HG02970 (cell line): Measurements from ENCODE around the gene DLX3.
"Not testable (repeated sequence)": the region's sequence is repeated elsewhere in the genome, so short reads cannot be mapped to it uniquely, and the experiment has no call there.

Experiments used
- ATAC-seq: cut with Tn5 transposase; IDR thresholded peaks from one replicate; pipeline ENCODE4 v1.9.1; 2021; ENCODE audit warnings: mild to moderate bottlenecking, moderate library complexity, moderate number of reproducible peaks; ENCODE audit not compliant: unreplicated experiment, low FRiP score

The DLX3 gene

GRCh38 chr17:49995055-49995738 lies at the start of gene DLX3:
Gene DLX3, minus strand, starts transcription at chr17:49995224. Its CDS starts 226 bp downstream, at chr17:49994998.
- no peak for ATAC-seq

GRCh38 chr17:50044483-50044882 lies 49.5 kb upstream of the DLX3 start:
- ATAC-seq = no peak

DNA sequence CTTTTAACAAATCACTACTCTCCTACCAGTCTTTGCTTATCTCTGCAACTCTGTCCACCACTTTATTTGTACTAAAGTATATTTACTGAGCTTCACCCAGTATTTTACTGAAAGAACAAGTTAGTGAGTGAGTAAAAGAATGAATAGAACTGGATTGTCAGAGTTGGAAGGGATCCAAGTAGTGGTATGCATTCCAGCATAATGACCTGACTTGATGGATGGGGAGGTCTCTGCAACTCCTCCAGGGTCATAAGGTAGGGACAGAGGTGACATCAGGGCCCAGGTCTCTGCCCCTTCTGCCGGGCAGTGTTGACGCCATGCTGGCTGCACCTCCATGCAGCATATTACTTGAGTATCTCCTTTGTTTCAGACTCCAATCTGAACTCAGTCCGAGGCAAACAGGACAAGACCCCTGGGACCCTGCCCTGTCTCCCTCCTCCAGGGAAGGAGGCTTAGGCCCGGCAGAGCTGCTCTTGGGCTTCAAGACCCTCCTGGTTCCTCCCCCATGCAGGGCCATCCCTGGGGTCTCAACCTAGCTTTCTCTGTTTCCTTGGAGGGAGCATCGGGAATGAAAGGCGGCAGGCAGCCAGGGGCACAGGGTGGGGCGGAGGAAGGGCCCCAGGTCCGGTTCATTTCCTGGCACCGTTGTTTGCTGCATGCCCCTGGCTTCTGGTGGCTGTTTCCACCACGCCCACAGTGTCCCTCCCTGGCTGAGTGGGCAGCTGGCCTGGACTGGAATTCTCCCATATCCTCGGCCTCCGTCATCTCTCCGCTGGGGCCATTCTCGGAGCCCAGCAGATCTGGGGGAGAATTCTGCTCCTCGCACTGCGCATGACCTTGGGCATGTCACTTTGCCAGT lies 48.5 kb upstream of the DLX3 start:
- no peak for ATAC-seq

DNA sequence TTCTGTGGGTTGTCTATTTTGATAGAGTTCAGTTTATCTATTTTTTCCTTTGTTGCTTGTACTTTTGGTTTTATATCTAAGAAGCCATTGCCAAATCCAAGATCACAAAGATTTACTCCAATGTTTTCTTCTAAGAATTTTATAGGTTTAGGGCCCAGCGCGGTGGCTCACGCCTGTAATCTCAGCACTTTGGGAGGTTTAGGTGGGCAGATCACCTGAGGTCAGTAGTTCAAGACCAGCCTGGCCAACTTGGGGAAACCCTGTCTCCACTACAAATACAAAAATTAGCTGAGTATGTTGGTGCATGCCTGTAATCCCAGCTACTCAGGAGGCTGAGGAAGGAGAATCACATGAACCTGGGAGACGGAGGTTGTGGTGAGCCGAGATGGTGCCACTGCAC lies 47.2 kb upstream of the DLX3 start:
- ATAC-seq = no peak

GRCh38 chr17:50040496-50040895 lies 45.5 kb upstream of the DLX3 start:
- not testable (repeated sequence) for ATAC-seq

GRCh38 chr17:50039058-50039457 lies 44.0 kb upstream of the DLX3 start:
- ATAC-seq = no peak

GRCh38 chr17:50037321-50038107 lies 42.5 kb upstream of the DLX3 start:
- ATAC-seq = no peak

DNA sequence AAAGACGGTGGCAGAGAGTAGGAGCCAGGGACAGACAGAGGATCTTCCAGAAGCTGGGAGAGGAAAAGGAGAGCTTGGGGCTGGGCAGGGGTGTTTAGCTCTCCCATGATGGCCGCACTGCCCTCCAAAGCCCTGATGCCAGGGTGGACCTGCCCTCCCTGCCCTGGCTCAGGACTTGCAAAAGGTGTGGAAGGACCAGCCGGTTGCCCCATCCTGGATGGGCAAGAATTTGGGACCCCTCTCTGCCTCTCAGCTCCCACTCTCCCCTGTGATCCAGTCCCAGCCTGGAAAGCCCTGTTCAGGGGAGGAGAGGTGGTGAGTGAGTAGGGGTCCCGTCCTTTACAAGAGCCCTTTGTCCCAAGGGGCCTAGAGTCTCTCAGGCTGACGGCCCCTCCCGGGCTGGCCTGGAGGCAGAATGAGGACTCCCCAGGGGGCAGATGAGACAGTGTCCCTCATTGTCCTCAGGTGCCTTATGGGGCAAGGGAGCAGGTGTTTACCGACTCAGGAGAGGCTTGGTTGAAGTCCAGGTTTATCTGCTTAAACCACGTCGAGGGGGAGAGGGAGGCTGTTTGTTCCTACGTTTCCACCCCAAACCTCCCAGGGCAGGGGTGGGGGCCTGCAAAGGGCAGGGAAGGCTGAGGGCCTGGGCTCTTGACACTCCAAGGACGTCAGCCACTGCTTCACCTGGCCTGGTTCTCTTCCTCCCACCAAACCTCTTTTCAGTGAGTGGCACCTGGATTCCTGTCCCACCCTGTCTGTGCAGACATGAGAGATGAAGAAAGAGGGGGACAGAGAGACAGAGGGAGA lies 41.6 kb upstream of the DLX3 start:
- no peak for ATAC-seq

- ATAC-seq = no peak
Measured at GRCh38 chr17:50035945-50036344, 40.9 kb upstream of the DLX3 start.

- no peak for ATAC-seq
Measured at GRCh38 chr17:50035421-50035879, 40.4 kb upstream of the DLX3 start.

GRCh38 chr17:50034498-50035364 lies 39.7 kb upstream of the DLX3 start:
- no peak for ATAC-seq

- ATAC-seq = no peak
Measured at GRCh38 chr17:50033316-50033715, 38.3 kb upstream of the DLX3 start.

- no peak for ATAC-seq
Measured at GRCh38 chr17:50029185-50029584, 34.2 kb upstream of the DLX3 start.

GRCh38 chr17:50028736-50029120 lies 33.7 kb upstream of the DLX3 start:
- ATAC-seq = no peak

- no peak for ATAC-seq
Measured at GRCh38 chr17:50027881-50028735, 33.1 kb upstream of the DLX3 start.

DNA sequence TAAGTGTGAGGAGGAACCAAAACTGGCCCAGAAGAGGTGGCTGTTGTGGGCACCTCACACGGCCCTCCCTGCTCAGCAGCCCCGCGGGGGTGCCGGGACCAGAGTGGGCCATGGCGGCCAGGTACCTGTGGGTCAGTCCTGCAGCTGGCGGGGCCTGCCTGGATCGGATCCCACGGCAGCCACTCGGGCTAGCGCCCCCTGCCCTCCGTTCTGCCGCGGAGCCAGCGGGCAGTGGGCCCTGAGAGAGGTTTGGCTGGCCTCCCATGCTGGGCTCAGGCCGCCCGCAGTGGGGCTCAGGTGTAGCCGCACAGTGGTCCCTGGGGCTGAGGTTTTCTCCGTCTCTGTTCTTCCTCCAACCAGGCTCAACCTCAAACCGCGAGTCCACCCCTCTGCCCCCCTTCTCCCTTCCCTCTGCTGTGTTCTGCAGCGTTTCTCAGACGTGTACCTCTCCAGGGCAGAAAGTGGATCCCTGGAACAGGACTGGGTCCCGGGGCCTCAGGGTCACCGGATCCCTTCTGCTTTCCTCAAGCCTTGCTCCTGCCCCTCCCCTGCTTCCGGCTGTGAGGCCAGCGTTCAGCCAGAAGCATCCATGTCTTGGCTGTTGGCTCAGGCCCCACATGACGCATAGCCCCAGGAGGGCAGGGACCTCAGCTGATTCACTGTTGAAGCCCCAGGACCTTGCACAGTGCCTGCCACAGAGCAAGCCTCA lies 32.3 kb upstream of the DLX3 start:
- ATAC-seq = no peak

DNA sequence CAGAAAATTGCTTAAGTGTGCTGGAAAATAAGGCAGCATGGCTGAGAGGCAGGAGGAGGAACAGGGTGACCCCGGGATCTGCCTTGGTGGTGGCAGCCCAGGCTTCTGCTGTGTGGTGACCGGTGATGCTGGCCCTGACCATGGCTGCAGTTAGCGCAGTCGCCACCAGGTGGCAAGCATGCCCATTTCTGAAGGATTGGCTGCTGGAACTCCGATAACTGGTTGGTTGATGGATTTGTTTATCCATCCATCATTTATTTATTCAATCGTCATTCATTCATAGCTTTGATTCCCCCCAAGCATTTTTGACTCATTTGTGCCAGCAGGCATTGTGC lies 31.8 kb upstream of the DLX3 start:
- no peak for ATAC-seq
